Cardiac muscle cell (in vitro differentiated cells and primary cell): ENCODE measurements around the gene CACNB4. TPM values are rescaled to one million over a fixed set of nuclear protein-coding genes. Genes with fewer than 3 reads are reported as not detected.

Experiments used
- DNase-seq, 2 donors: peaks; one replicate each; pipeline versions ENCODE4 v3.0.0 to v3.0.0-alpha.2; 2010 to 2017; ENCODE audit warnings: low read depth in 1 of 2, low spot score in 1 of 2
- H3K27ac ChIP-seq: fragments of 200-600 bp; sonication (generic); 2 replicates; pipeline ENCODE4 v1.5.1; 2016
- H3K27me3 ChIP-seq: fragments of 200-600 bp; sonication (generic); 2 replicates; pipeline ENCODE4 v1.6.0; 2016; ENCODE audit warnings: control low read depth
- H3K36me3 ChIP-seq: fragments of 200-600 bp; sonication (generic); 2 replicates; pipeline ENCODE4 v1.5.1; 2016; ENCODE audit warnings: control low read depth
- H3K4me1 ChIP-seq: fragments of 200-600 bp; sonication (generic); 2 replicates; pipeline ENCODE4 v1.8.1; 2017; ENCODE audit warnings: low read depth, mild to moderate bottlenecking, mixed run types
- H3K4me3 ChIP-seq: fragments of 200-600 bp; sonication (generic); 2 replicates; pipeline ENCODE4 v1.5.1; 2016; ENCODE audit warnings: mild to moderate bottlenecking
- H3K9me3 ChIP-seq: fragments of 200-600 bp; sonication (generic); 2 replicates; pipeline ENCODE4 v1.5.1; 2017; ENCODE audit warnings: low read depth, mild to moderate bottlenecking, control low read depth
- polyA plus RNA-seq: library from polyadenylated mRNA; unstranded; fragments of >200 nt; fragmentation: Nextera tagmentation; extraction: Ambion mirVana; gene quantifications from 2 replicates; pipeline ENCODE4 v1.2.1, GENCODE V29; 2016
- total RNA-seq: library from RNA; depleted of rRNA; stranded (reverse); fragments of >200 nt; gene quantifications from 2 replicates; pipeline ENCODE4 v1.2.3, GENCODE V29; 2016
- TF ChIP-seq, protein P1 (sequence below): IDR thresholded peaks from 2 replicates; pipeline ENCODE4 v1.5.1; 2012; ENCODE audit warnings: low read depth, mild to moderate bottlenecking, low read length

The CACNB4 gene
- total and polyA plus RNA-seq, 2 experiments from 2014 or later, result 0.09 to 0.18 TPM

DNA sequence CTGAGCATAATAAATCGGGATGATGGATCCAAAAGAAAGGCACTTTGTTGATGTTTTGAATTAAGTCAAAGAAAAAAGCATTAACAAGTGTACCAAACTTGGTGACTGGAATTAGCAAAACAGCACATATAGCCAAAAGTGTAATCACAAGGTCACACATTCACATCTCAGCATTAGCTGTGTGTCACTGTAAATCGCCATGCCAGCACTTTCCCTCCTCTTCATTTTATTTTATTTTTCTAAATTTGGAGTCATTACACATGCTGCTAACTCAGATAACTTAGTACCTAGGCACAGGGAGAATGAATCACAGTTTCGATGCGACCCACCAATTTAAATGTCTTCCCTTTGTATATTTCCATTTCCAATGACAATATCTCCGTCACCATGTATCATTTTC lies 111.4 kb downstream of the CACNB4 start:
- Histone ChIP-seq H3K36me3 (no peaks in the 10 kb centered on the region), H3K27me3 (no peaks in the 10 kb centered on the region), H3K4me3 (no peak overlapping the region), H3K9me3 (no peaks in the 10 kb centered on the region), H3K27ac (no peak overlapping the region), H3K4me1 (no peaks in the 10 kb centered on the region)
- DNase-seq, result no peak
- TF ChIP-seq, protein P1, sequence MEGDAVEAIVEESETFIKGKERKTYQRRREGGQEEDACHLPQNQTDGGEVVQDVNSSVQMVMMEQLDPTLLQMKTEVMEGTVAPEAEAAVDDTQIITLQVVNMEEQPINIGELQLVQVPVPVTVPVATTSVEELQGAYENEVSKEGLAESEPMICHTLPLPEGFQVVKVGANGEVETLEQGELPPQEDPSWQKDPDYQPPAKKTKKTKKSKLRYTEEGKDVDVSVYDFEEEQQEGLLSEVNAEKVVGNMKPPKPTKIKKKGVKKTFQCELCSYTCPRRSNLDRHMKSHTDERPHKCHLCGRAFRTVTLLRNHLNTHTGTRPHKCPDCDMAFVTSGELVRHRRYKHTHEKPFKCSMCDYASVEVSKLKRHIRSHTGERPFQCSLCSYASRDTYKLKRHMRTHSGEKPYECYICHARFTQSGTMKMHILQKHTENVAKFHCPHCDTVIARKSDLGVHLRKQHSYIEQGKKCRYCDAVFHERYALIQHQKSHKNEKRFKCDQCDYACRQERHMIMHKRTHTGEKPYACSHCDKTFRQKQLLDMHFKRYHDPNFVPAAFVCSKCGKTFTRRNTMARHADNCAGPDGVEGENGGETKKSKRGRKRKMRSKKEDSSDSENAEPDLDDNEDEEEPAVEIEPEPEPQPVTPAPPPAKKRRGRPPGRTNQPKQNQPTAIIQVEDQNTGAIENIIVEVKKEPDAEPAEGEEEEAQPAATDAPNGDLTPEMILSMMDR, result no peak

DNA sequence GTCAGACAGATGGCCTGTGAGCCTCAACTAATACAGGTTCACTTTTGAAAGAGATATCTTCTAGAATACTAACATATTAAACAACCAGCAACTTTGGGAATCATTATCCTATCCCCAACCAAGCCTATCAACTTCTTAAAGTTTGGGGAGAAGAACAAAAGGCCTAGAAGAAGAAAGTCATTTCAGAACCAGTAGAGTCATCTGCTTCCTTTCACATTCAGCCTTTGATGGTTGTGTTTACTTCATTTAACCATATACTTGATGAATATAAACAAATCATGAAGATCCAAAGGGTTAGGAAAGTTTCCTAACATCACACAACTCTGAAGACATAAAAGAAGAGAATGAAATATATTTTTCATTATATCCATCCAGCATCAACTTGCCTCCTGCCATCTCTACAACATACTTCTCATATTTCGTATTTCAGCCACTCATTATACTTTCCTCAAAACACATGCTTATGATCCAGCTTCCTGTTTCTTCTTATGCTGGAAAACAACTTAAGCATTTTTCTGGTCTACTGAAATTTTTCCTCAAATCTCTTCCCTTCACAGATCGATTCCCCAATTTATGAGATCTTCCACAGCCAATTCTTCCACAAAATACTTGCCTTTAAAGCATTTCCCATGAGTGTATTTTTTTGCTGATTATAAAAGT lies 114.3 kb downstream of the CACNB4 start:
- Histone ChIP-seq H3K4me3 (no peak overlapping the region), H3K27me3 (no peaks in the 10 kb centered on the region), H3K27ac (no peak overlapping the region), H3K4me1 (no peaks in the 10 kb centered on the region), H3K36me3 (no peaks in the 10 kb centered on the region), H3K9me3 (no peaks in the 10 kb centered on the region)
- DNase-seq, result no peak
- TF ChIP-seq, protein P1, result no peak

GRCh38 chr2:151983221-151983620 lies 115.6 kb downstream of the CACNB4 start:
- TF ChIP-seq, protein P1, result no peak
- no peak overlapping the region for H3K27ac ChIP-seq
- no peaks in the 10 kb centered on the region for H3K4me1 ChIP-seq
- no peak for DNase-seq
- H3K27me3 ChIP-seq, result no peaks in the 10 kb centered on the region
- no peak overlapping the region for H3K4me3 ChIP-seq
- no peaks in the 10 kb centered on the region for H3K36me3 ChIP-seq
- no peaks in the 10 kb centered on the region for H3K9me3 ChIP-seq

DNA sequence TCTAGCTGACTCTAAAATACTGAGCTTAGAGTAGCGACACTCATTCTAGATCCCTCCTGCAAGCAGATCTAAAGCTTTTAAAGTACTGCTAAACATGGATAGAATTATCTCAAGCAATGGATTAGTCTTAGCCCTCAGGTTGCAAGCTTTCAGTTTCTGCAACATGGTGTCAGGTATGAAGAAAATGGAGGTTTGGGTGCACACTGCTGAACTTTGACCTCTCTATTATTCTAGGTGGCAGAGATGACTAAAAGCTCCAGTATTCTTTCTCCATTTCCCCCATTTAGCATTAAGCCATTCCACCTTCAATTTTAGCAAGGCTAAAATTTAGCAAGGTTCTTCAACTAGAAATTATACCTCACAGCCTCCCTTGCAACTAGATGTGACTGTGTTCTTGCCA lies 117.0 kb downstream of the CACNB4 start:
- no peaks in the 10 kb centered on the region for H3K27me3 ChIP-seq
- no peak overlapping the region for H3K4me3 ChIP-seq
- H3K9me3 ChIP-seq, result no peaks in the 10 kb centered on the region
- TF ChIP-seq, protein P1, result no peak
- no peaks in the 10 kb centered on the region for H3K4me1 ChIP-seq
- H3K36me3 ChIP-seq, result no peaks in the 10 kb centered on the region
- no peak overlapping the region for H3K27ac ChIP-seq
- no peak for DNase-seq

DNA sequence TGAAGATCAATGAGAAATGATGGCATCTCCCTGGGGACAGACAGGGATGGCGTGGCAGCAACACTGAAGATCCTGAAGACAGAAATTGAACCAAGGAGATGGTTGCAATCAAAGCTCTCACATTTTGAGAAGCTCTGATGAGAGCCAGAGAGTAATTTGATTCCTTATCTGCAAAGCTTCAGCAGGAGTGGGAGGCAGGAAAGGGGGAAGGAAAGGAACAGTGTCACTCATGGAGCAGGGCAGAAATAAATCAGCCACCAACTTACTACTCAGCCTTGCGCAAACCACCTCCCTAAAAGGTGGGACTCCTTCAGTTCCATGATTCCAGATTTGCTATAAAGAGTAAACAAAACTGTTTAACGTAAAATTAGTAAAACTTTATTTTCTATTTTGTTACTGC lies 119.2 kb downstream of the CACNB4 start:
- peak in 1 of 2 donors; percentile 6 for DNase-seq
- Histone ChIP-seq H3K4me3 (no peak overlapping the region), H3K9me3 (no peaks in the 10 kb centered on the region), H3K27ac (no peak overlapping the region), H3K4me1 (no peaks in the 10 kb centered on the region), H3K27me3 (no peaks in the 10 kb centered on the region), H3K36me3 (no peaks in the 10 kb centered on the region)
- TF ChIP-seq, protein P1, result no peak

- Histone ChIP-seq H3K9me3 (no peaks in the 10 kb centered on the region), H3K4me1 (no peaks in the 10 kb centered on the region), H3K27me3 (no peaks in the 10 kb centered on the region), H3K36me3 (no peaks in the 10 kb centered on the region), H3K4me3 (no peak overlapping the region), H3K27ac (no peak overlapping the region)
- TF ChIP-seq, protein P1, result no peak
- no peak for DNase-seq
Measured at GRCh38 chr2:151978709-151979108, 120.1 kb downstream of the CACNB4 start.
